OCI-LY3 (cell line): ENCODE data around the gene RNF138.
"Not testable (repeated sequence)": the region's sequence is repeated elsewhere in the genome, so short reads cannot be mapped to it uniquely, and the experiment has no call there.

Source experiments
- H2AFZ ChIP-seq: fragments of 200-600, 300-600 bp; shearing (Covaris generic); 2 replicates; pipeline ENCODE4 v1.6.0; 2014; ENCODE audit warnings: antibody characterized with exemption, low read depth, low read length
- H3K27ac ChIP-seq: fragments of 200-600, 300-600 bp; sonication (generic); 2 replicates; pipeline ENCODE4 v1.5.1; 2014; ENCODE audit warnings: mild to moderate bottlenecking, low read length, moderate library complexity, mixed read lengths
- H3K27me3 ChIP-seq: fragments of 200-600, 300-600 bp; sonication (generic); 2 replicates; pipeline ENCODE4 v1.6.1; 2014; ENCODE audit warnings: low read depth, low read length, mixed read lengths
- H3K36me3 ChIP-seq: fragments of 200-600, 300-600 bp; sonication (generic); replicated peaks from 2 replicates; pipeline ENCODE3; 2014; ENCODE audit warnings: low read depth, low read length, mixed read lengths
- H3K4me1 ChIP-seq: fragments of 300-600, 200-600 bp; sonication (generic); 2 replicates; pipeline ENCODE4 v1.6.1; 2014; ENCODE audit warnings: low read length, mixed read lengths
- H3K4me2 ChIP-seq: fragments of 200-600, 300-600 bp; sonication (generic); 2 replicates; pipeline ENCODE4 v1.6.1; 2014; ENCODE audit warnings: low read length, mixed read lengths
- H3K4me3 ChIP-seq: fragments of 300-600, 200-600 bp; sonication (generic); 2 replicates; pipeline ENCODE4 v1.5.1; 2014; ENCODE audit warnings: antibody characterized with exemption, mild to moderate bottlenecking, low read length, moderate library complexity
- H3K79me2 ChIP-seq: fragments of 300-600, 200-600 bp; shearing (Covaris generic); 2 replicates; pipeline ENCODE4 v1.6.1; 2014; ENCODE audit warnings: mild to moderate bottlenecking, low read length, mixed read lengths
- H3K9ac ChIP-seq: fragments of 300-600, 200-600 bp; shearing (Covaris generic); 2 replicates; pipeline ENCODE4 v1.6.0; 2014; ENCODE audit warnings: mild to moderate bottlenecking, low read length, moderate library complexity
- H3K9me3 ChIP-seq: fragments of 200-600, 300-600 bp; shearing (Covaris generic); 2 replicates; pipeline ENCODE4 v1.6.1; 2014; ENCODE audit warnings: low read length, mixed read lengths; ENCODE audit not compliant: insufficient read depth
- H4K20me1 ChIP-seq: fragments of 200-600, 300-600 bp; sonication (generic); 2 replicates; pipeline ENCODE4 v1.6.1; 2016; ENCODE audit warnings: low read length, mixed read lengths; ENCODE audit not compliant: insufficient read depth
- CTCF ChIP-seq: fragments of 200-600, 300-600 bp; sonication (generic); IDR thresholded peaks from 2 replicates; pipeline ENCODE4 v1.5.1; 2014; ENCODE audit warnings: antibody characterized with exemption, low read length, low read depth
- EZH2phosphoT487 ChIP-seq: fragments of 200-600 bp; shearing (Covaris generic); IDR thresholded peaks from 2 replicates; pipeline ENCODE4 v1.6.1; 2018; ENCODE audit warnings: antibody characterized with exemption, mixed run types, low read depth

The RNF138 gene

DNA sequence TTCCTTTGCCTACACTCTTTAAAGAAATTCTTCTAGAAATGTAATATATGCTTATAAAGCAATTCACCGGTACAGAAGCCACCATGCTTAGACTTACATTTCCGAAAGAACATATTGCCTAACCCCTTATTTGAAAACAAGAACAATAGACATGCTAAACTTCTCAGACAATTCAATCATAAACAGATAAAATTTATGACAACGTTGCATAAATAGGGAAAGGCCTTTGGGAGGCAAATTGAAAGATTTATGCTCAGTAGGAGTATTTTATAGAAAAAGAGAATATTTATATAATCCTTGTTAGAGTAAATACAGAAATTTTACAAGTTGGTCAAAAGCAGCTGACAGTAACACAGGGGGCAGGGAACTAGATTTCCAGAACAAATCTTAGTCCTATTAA lies 82.0 kb downstream of the RNF138 start:
- TF ChIP-seq EZH2phosphoT487, result no peak
- Histone ChIP-seq H3K79me2 (no peaks in the 10 kb centered on the region), H3K9me3 (no peaks in the 10 kb centered on the region)

DNA sequence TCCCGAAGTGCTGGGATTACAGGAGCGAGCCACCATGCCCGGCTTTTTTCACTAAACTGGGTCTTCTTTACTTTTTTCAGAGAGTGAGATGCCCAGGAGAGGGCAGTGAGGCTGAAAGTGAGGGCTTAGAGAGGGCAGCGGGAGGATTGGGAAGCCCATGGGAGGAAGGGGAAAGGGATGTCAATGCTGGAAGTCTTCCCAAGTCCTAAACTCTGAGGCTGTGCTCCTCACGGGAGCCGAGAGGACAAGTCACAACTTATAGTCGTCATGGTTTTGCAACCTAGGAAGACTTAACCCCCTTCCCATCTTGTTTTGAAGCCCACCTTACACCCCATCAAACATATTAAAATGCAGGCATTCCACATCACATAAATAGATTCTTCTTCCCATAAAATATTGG lies 83.0 kb downstream of the RNF138 start:
- H2AFZ ChIP-seq, result no peak overlapping the region
- H3K9ac ChIP-seq, result no peak overlapping the region
- H4K20me1 ChIP-seq, result no peaks in the 10 kb centered on the region
- no peaks in the 10 kb centered on the region for H3K9me3 ChIP-seq
- no peak overlapping the region for H3K4me2 ChIP-seq
- no peaks in the 10 kb centered on the region for H3K36me3 ChIP-seq
- no peaks in the 10 kb centered on the region for H3K79me2 ChIP-seq
- no peak for TF ChIP-seq CTCF
- no peak for TF ChIP-seq EZH2phosphoT487
- H3K27me3 ChIP-seq, result no peaks in the 10 kb centered on the region
- no peak overlapping the region for H3K4me3 ChIP-seq
- H3K4me1 ChIP-seq, result peaks cover 13% of the 10 kb centered on the region; the same call in 1 of the 2 replicates
- no peak overlapping the region for H3K27ac ChIP-seq

More for the DNA sequence above, 82.0 kb downstream of the RNF138 start:
- peaks cover 13% of the 10 kb centered on the region; the same call in 1 of the 2 replicates for H3K4me1 ChIP-seq
- no peaks in the 10 kb centered on the region for H4K20me1 ChIP-seq
- no peaks in the 10 kb centered on the region for H3K36me3 ChIP-seq
- H3K27me3 ChIP-seq, result no peaks in the 10 kb centered on the region
- H3K9ac ChIP-seq, result no peak overlapping the region
- H3K27ac ChIP-seq, result no peak overlapping the region
- no peak overlapping the region for H3K4me3 ChIP-seq
- H3K4me2 ChIP-seq, result no peak overlapping the region
- no peak overlapping the region for H2AFZ ChIP-seq

DNA sequence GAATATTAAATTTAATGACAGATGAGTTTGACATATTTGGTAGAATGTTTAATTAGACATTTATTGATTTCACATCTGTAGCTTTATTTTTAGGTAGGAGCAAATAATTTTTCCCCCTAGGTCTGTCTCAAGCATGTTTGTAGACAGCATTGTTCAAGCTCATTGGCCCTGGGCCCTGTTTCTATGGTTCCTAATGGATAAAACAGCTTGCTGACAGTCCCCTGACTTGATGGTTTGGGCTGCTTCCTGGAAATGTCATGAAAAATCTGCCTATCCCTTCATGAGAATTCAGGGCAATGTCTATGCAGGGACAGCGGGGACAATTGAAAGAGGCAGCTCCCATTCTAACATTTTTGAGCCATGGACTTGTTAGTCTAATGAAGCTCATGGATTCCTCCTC lies 83.6 kb downstream of the RNF138 start:
- H4K20me1 ChIP-seq, result no peaks in the 10 kb centered on the region
- no peaks in the 10 kb centered on the region for H3K9me3 ChIP-seq
- no peak overlapping the region for H2AFZ ChIP-seq
- H3K4me1 ChIP-seq, result peaks cover 13% of the 10 kb centered on the region; the same call in 1 of the 2 replicates
- no peaks in the 10 kb centered on the region for H3K79me2 ChIP-seq
- H3K4me2 ChIP-seq, result no peak overlapping the region
- no peak overlapping the region for H3K27ac ChIP-seq
- H3K4me3 ChIP-seq, result no peak overlapping the region
- TF ChIP-seq CTCF (no peak), EZH2phosphoT487 (no peak)
- no peaks in the 10 kb centered on the region for H3K36me3 ChIP-seq
- H3K27me3 ChIP-seq, result no peaks in the 10 kb centered on the region
- no peak overlapping the region for H3K9ac ChIP-seq

- H3K27me3 ChIP-seq, H4K20me1 ChIP-seq, H3K4me1 ChIP-seq, H3K9ac ChIP-seq, H3K79me2 ChIP-seq, H3K4me3 ChIP-seq, H2AFZ ChIP-seq, H3K9me3 ChIP-seq, H3K4me2 ChIP-seq, H3K36me3 ChIP-seq, H3K27ac ChIP-seq: not testable (repeated sequence)
Observed at GRCh38 chr18:32176745-32177144, 85.1 kb downstream of the RNF138 start.

GRCh38 chr18:32177530-32177929 lies 85.9 kb downstream of the RNF138 start:
- H3K9me3 ChIP-seq, result no peaks in the 10 kb centered on the region
- no peaks in the 10 kb centered on the region for H4K20me1 ChIP-seq
- no peak overlapping the region for H2AFZ ChIP-seq
- H3K36me3 ChIP-seq, result no peaks in the 10 kb centered on the region
- no peak overlapping the region for H3K9ac ChIP-seq
- no peaks in the 10 kb centered on the region for H3K79me2 ChIP-seq
- no peaks in the 10 kb centered on the region for H3K27me3 ChIP-seq
- TF ChIP-seq EZH2phosphoT487 (no peak), CTCF (no peak)
- H3K4me2 ChIP-seq, result no peak overlapping the region
- no peak overlapping the region for H3K4me3 ChIP-seq
- H3K4me1 ChIP-seq, result peaks cover 7% of the 10 kb centered on the region; the same call in 1 of the 2 replicates
- H3K27ac ChIP-seq, result no peak overlapping the region
